DMS79 (cell line): ENCODE data around the gene FBXO42.

Experiments used
- DNase-seq: peaks from one replicate; lab custom pipeline; 2025; lab: John Stamatoyannopoulos, UW

Gene FBXO42

GRCh38 chr1:16204216-16204615 lies 148.1 kb downstream of the FBXO42 start:
- DNase-seq: no peak

GRCh38 chr1:16203550-16203949 lies 148.7 kb downstream of the FBXO42 start:
- no peak for DNase-seq

GRCh38 chr1:16202281-16203210 lies 149.7 kb downstream of the FBXO42 start:
- DNase-seq: no peak

GRCh38 chr1:16199700-16200099 lies 152.6 kb downstream of the FBXO42 start:
- no peak for DNase-seq

- DNase-seq: no peak
These were observed 153.2 kb downstream of the FBXO42 start for GRCh38 chr1:16199157-16199501.

- DNase-seq: no peak
These were observed 153.7 kb downstream of the FBXO42 start for GRCh38 chr1:16198444-16199156.

- no peak for DNase-seq
These were observed 155.4 kb downstream of the FBXO42 start for GRCh38 chr1:16196874-16197273.
